ENCODE measurements around the gene BBS2. TPM values are rescaled to one million over a fixed set of nuclear protein-coding genes. Genes with fewer than 3 reads are reported as not detected.

Gene BBS2
- polyA plus RNA-seq, 2 of the 4 experiments (the other 2 are of a cell fraction), result 44.4 to 61.4 TPM

DNA sequence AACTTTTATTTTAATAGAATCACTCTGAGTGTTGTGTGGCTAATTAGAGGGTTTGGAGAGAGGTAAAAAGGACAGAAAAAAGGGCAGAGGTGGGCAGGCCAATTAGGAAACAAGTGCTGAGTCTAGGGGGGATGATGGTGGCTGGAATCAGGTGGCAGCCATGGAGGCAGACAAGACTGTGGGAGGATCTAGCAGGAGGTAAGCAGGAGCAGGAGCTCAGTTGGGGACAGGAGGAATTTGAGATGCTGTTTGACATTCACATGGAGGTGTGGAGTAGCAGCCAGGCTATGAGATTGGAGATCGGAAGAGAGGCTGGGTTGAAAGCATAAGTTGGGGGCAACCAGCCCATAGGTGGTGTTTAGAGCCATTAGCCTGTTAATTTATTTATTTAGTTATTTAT lies 41.3 kb upstream of the BBS2 start (continued):
- TF ChIP-seq JUN (IDR thresholded peaks at IDR 0.05) (no peak), NFE2L2 (conservative IDR thresholded peaks at IDR 0.05; ENCODE audit: low read length) (no peak), KDM5A (IDR thresholded peaks at IDR 0.05) (no peak), E2F6 (IDR thresholded peaks at IDR 0.05; ENCODE audit: borderline replicate concordance, low read depth) (no peak), ZC3H11A (IDR thresholded peaks at IDR 0.05) (no peak), HES2 (IDR thresholded peaks at IDR 0.05) (no peak)

GRCh38 chr16:56560447-56560846 lies 40.6 kb upstream of the BBS2 start:
- 16% methylated on average over 1 of the region's 1 CpG for WGBS (ENCODE audit: missing lambda C conversion rate)
- no peaks in the 10 kb centered on the region for H3K9me3 ChIP-seq
- FAIRE-seq (no peak), DNase-seq (ENCODE audit: low read depth in 1 of 2, low spot score in 1 of 2) (no peak), ATAC-seq (no peak)
- TF ChIP-seq CBX8 (IDR thresholded peaks at IDR 0.05) (no peak), HOXB5 (CRISPR knock-in tag; IDR thresholded peaks at IDR 0.05) (no peak), ESRRA (IDR thresholded peaks at IDR 0.05; ENCODE audit: borderline replicate concordance, low read length) (no peak), POLR2AphosphoS2 (conservative IDR thresholded peaks at IDR 0.05; ENCODE audit: low read length) (no peak), HES2 (IDR thresholded peaks at IDR 0.05) (no peak), CHD4 (IDR thresholded peaks at IDR 0.05; ENCODE audit: borderline replicate concordance) (no peak), ZFP36 (IDR thresholded peaks at IDR 0.05; ENCODE audit: borderline replicate concordance, partially characterized antibody) (no peak), RFX5 (IDR thresholded peaks at IDR 0.05) (no peak), EP300 (IDR thresholded peaks at IDR 0.05) (no peak), ZNF302 (CRISPR knock-in tag; IDR thresholded peaks at IDR 0.05) (no peak), JUNB (IDR thresholded peaks at IDR 0.05) (no peak), FOXS1 (CRISPR knock-in tag; IDR thresholded peaks at IDR 0.05) (no peak), SREBF2 (IDR thresholded peaks at IDR 0.05) (no peak), HEYL (CRISPR knock-in tag; IDR thresholded peaks at IDR 0.05) (no peak), JUN (IDR thresholded peaks at IDR 0.05) (no peak), HOXB13 (CRISPR knock-in tag; IDR thresholded peaks at IDR 0.05; ENCODE audit: low read depth) (no peak)
- TF ChIP-seq, protein P1, sequence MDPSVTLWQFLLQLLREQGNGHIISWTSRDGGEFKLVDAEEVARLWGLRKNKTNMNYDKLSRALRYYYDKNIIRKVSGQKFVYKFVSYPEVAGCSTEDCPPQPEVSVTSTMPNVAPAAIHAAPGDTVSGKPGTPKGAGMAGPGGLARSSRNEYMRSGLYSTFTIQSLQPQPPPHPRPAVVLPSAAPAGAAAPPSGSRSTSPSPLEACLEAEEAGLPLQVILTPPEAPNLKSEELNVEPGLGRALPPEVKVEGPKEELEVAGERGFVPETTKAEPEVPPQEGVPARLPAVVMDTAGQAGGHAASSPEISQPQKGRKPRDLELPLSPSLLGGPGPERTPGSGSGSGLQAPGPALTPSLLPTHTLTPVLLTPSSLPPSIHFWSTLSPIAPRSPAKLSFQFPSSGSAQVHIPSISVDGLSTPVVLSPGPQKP (IDR thresholded peaks at IDR 0.05; ENCODE audit: low read depth, low read length), result no peak
- ChIA-PET POLR2A (no interaction called here), CTCF (interaction anchor here (1.2 to 2.6 kb wide), 3 partner anchors 10 to 83 kb away, joined by 3 to 7 read pairs (median 7); no protein-coding TSS in a partner anchor)
- H3K4me1 ChIP-seq, result peaks cover 7% of the 10 kb centered on the region; the same call in 2 of the 3 replicates
- no peak overlapping the region for H3K27ac ChIP-seq
- H3K4me3 ChIP-seq, result no peak overlapping the region
- H3K4me2 ChIP-seq, result no peak overlapping the region

DNA sequence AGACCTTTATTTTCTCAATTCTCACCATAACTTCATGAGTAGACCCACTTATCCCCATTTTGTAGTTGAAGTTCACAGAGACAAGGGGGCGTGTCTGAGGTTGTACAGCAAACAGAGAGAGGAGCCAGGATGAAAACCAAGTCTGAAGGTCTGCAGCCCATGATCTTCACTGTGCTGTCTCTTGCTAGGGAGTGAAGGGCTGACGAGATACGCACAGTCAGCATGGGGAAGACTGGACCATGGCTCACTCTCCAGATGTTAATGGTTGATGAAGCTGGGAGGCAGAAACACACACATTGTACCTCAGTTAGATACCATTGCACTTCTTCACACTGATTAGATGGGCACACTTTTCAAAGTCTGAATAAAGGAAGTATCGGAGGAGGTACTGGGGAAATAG lies 39.3 kb upstream of the BBS2 start:
- Histone ChIP-seq H3K9me3 (no peaks in the 10 kb centered on the region), H3K4me2 (no peak overlapping the region), H3K27ac (no peak overlapping the region), H3K4me3 (no peak overlapping the region), H3K4me1 (peaks cover 7% of the 10 kb centered on the region; the same call in 2 of the 3 replicates)
- ChIA-PET CTCF (interaction anchor here (1.7 kb wide), 1 partner anchor 42 kb away, joined by 5 read pairs; no protein-coding TSS in a partner anchor), POLR2A (no interaction called here)
- no peak for FAIRE-seq
- WGBS (ENCODE audit: missing lambda C conversion rate), result 75% methylated on average over 4 of the region's 4 CpGs
- ATAC-seq, result no peak
- TF ChIP-seq SREBF2 (IDR thresholded peaks at IDR 0.05) (no peak), MAFK (IDR thresholded peaks at IDR 0.05; ENCODE audit: partially characterized antibody) (peak; percentile 63)
- DNase-seq (ENCODE audit: low read depth in 1 of 2, low spot score in 1 of 2), result no peak

Measured in A549 (cell line).